Mesendoderm (in vitro differentiated cells): ENCODE data around the gene ACTN2.
A peak's percentile ranks its signal among the peaks of the same experiment; 100 is the strongest.

Experiments
- DNase-seq: peaks from one replicate; pipeline ENCODE4 v3.0.0; 2013
- H2AK5ac ChIP-seq: 2 replicates; pipeline ENCODE4 v1.6.1; 2013; ENCODE audit warnings: low read length, inconsistent platforms
- H2BK120ac ChIP-seq: 2 replicates; pipeline ENCODE4 v1.6.1; 2013; ENCODE audit warnings: low read depth, mild to moderate bottlenecking, low read length, moderate library complexity, mixed read lengths
- H2BK15ac ChIP-seq: replicated peaks from 2 replicates; pipeline ENCODE4 v1.6.1; 2013; ENCODE audit warnings: low read depth, mild to moderate bottlenecking, moderate library complexity
- H2BK5ac ChIP-seq: 2 replicates; pipeline ENCODE4 v1.6.1; 2013; ENCODE audit warnings: low read length, inconsistent platforms
- H3K18ac ChIP-seq: 2 replicates; pipeline ENCODE4 v1.6.1; 2013; ENCODE audit warnings: mild to moderate bottlenecking, low read length, mixed read lengths
- H3K23ac ChIP-seq: one replicate; pipeline ENCODE4 v1.6.1; 2013; ENCODE audit warnings: low read length
- H3K27ac ChIP-seq: 2 replicates; pipeline ENCODE4 v1.5.1; 2013; ENCODE audit warnings: low read depth, mild to moderate bottlenecking, inconsistent platforms, low read length, moderate library complexity
- H3K27me3 ChIP-seq: 2 replicates; pipeline ENCODE4 v1.6.1; 2013; ENCODE audit warnings: low read length, control low read depth, mild to moderate bottlenecking, inconsistent platforms; ENCODE audit not compliant: insufficient read depth, poor library complexity
- H3K36me3 ChIP-seq: 2 replicates; pipeline ENCODE4 v1.6.1; 2013; ENCODE audit warnings: low read length, inconsistent platforms; ENCODE audit not compliant: control insufficient read depth, insufficient read depth
- H3K4ac ChIP-seq: one replicate; pipeline ENCODE4 v1.6.1; 2013; ENCODE audit warnings: low read depth, mild to moderate bottlenecking, low read length, moderate library complexity
- H3K4me1 ChIP-seq: 2 replicates; pipeline ENCODE4 v1.6.1; 2013; ENCODE audit warnings: low read depth, low read length, inconsistent platforms; ENCODE audit not compliant: control insufficient read depth
- H3K4me2 ChIP-seq: 2 replicates; pipeline ENCODE4 v1.6.1; 2013; ENCODE audit warnings: low read length
- H3K4me3 ChIP-seq: 2 replicates; pipeline ENCODE4 v1.5.1; 2013; ENCODE audit warnings: mild to moderate bottlenecking, low read length
- H3K56ac ChIP-seq: one replicate; pipeline ENCODE4 v1.6.1; 2013; ENCODE audit warnings: low read length
- H3K79me1 ChIP-seq: 2 replicates; pipeline ENCODE4 v1.6.1; 2013; ENCODE audit warnings: low read length, inconsistent platforms
- H3K79me2 ChIP-seq: 2 replicates; pipeline ENCODE4 v1.6.1; 2013; ENCODE audit warnings: mild to moderate bottlenecking, low read length; ENCODE audit not compliant: control insufficient read depth, insufficient read depth
- H3K9ac ChIP-seq: 2 replicates; pipeline ENCODE4 v1.6.1; 2013; ENCODE audit warnings: low read length, inconsistent platforms
- H4K5ac ChIP-seq: one replicate; pipeline ENCODE4 v1.6.1; 2013; ENCODE audit warnings: low read length
- H4K8ac ChIP-seq: one replicate; pipeline ENCODE4 v1.6.1; 2013; ENCODE audit warnings: low read depth, mild to moderate bottlenecking, control low read depth, low read length, moderate library complexity
- WGBS: extraction: QIAGEN DNeasy Blood & Tissue Kit; methylation state at CpG from one replicate; pipeline ENCODE4 v1.1.7; 2013; ENCODE audit warnings: low lambda C conversion rate, missing lambda C conversion rate; ENCODE audit not compliant: insufficient coverage; ENCODE audit errors: extremely low coverage; 5-methylcytosine and 5-hydroxymethylcytosine counted together

ACTN2 gene

DNA sequence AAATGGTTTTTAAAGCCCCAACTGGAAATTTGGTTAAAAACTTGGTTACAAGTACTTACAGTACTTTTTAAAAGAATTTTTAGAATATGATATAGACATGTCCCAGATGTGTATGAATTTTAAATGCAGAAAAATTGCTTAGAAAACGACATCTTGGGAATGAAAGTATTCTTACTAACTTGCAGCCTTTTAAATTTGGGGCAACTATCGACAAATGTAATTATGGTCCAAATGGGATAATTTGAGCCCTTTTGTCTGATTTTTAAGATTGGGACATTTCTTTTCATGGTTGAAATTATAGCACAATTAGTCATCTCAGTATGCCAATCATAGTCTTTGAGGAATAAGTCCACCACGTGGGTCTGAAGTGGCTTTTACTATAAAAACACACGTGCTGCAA lies 65.6 kb downstream of the ACTN2 start:
- Histone ChIP-seq H4K8ac (no peak overlapping the region), H3K36me3 (no peaks in the 10 kb centered on the region), H3K27me3 (no peaks in the 10 kb centered on the region), H2AK5ac (no peak overlapping the region), H3K4me1 (no peaks in the 10 kb centered on the region), H3K27ac (no peak overlapping the region), H2BK120ac (no peak overlapping the region), H3K79me2 (no peaks in the 10 kb centered on the region), H4K5ac (no peak overlapping the region), H3K79me1 (no peaks in the 10 kb centered on the region), H3K18ac (no peak overlapping the region), H2BK15ac (no peak overlapping the region), H3K4ac (no peak overlapping the region), H3K4me2 (no peak overlapping the region), H3K9ac (no peak overlapping the region), H3K56ac (no peak overlapping the region), H3K23ac (no peak overlapping the region), H3K4me3 (no peak overlapping the region), H2BK5ac (no peak overlapping the region)
- DNase-seq: no peak
- whole genome bisulfite sequencing: no CpG with 5 or more reads among the region's 4 CpGs

DNA sequence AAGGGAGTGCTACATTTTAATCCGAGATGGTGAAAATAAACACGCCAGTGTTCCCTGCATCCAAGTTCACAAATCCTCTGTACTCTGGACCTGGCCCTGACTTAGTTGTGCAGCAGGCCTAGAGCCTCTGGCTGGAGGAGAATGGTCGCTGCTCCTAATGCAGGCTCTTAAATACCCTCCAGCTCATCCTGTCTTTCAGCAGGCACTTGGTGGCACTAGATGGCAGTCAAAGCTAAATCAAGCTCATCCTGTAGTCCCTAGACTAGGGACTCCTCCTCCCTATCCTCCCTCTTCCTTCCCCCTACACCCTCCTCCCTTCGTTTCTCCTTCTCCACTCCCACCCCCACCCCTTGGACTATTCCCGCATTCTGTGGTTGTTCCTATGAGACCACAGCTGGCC lies 67.2 kb downstream of the ACTN2 start:
- Histone ChIP-seq H4K8ac (no peak overlapping the region), H3K4me2 (no peak overlapping the region), H3K79me1 (no peaks in the 10 kb centered on the region), H3K4me3 (no peak overlapping the region), H3K4ac (no peak overlapping the region), H3K27me3 (no peaks in the 10 kb centered on the region), H3K18ac (no peak overlapping the region), H2BK15ac (no peak overlapping the region), H2BK120ac (no peak overlapping the region), H2BK5ac (no peak overlapping the region), H3K36me3 (no peaks in the 10 kb centered on the region), H3K23ac (no peak overlapping the region), H3K4me1 (no peaks in the 10 kb centered on the region), H3K27ac (no peak overlapping the region), H3K56ac (no peak overlapping the region), H4K5ac (no peak overlapping the region), H3K9ac (no peak overlapping the region), H2AK5ac (no peak overlapping the region), H3K79me2 (no peaks in the 10 kb centered on the region)
- WGBS: no CpG with 5 or more reads among the region's 5 CpGs
- peak; percentile 93 for DNase-seq

DNA sequence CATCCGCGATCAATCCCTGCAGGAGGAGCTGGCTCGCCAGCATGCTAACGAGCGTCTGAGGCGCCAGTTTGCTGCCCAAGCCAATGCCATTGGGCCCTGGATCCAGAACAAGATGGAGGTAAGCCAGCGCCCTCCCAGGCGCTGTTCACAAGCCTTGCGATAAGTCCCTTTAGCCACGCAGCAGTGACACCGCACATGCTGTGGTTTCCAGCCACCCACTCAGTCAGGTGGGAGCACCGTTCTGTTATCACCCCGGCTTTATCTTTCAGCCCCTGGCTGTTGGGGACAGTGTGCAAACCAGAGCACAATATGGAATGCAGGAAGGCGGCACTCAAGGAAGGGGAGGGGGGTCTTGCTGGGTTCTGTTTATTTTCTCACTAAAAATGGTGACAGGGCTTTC lies 67.7 kb downstream of the ACTN2 start:
- Histone ChIP-seq H2AK5ac (no peak overlapping the region), H4K5ac (no peak overlapping the region), H3K56ac (peak overlapping the region; percentile 15), H3K4me2 (no peak overlapping the region), H3K4me3 (no peak overlapping the region), H3K4me1 (no peaks in the 10 kb centered on the region), H3K18ac (no peak overlapping the region), H2BK120ac (no peak overlapping the region), H3K79me1 (no peaks in the 10 kb centered on the region), H3K4ac (no peak overlapping the region), H3K27ac (no peak overlapping the region), H3K36me3 (no peaks in the 10 kb centered on the region), H4K8ac (no peak overlapping the region), H3K23ac (no peak overlapping the region), H3K27me3 (no peaks in the 10 kb centered on the region), H2BK15ac (no peak overlapping the region), H2BK5ac (no peak overlapping the region), H3K79me2 (no peaks in the 10 kb centered on the region), H3K9ac (no peak overlapping the region)
- no CpG with 5 or more reads among the region's 14 CpGs for WGBS
- DNase-seq: no peak

DNA sequence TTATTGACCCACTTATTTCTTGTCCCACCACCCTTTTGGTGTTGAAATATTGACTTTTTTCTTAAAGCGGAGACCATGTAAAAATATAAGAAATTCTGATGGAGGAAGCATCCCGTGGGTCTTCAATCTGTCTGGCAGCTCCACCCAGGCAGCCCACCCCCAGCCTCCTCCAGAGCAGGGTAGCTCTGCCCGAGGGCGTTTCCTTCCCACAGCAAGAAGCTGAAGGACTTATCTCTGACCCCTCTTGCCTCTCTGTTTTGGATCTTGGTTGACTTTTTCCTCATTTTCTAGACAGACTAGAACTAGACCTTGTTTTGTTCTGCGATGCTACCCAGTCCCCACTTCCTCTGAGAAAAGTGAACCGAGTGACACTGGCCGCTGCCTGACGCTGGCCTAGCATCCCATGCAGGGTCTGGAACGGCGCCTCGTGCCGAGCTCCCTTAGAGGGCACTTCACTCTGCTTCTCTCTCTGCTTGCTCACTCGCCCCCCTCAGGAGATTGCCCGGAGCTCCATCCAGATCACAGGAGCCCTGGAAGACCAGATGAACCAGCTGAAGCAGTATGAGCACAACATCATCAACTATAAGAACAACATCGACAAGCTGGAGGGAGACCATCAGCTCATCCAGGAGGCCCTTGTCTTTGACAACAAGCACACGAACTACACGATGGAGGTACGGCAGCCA lies 68.4 kb downstream of the ACTN2 start:
- no peak overlapping the region for H2BK5ac ChIP-seq
- H3K18ac ChIP-seq: no peak overlapping the region
- no peak overlapping the region for H3K27ac ChIP-seq
- H3K9ac ChIP-seq: no peak overlapping the region
- H3K56ac ChIP-seq: no peak overlapping the region
- no peaks in the 10 kb centered on the region for H3K27me3 ChIP-seq
- no peak overlapping the region for H2BK120ac ChIP-seq
- no peaks in the 10 kb centered on the region for H3K4me1 ChIP-seq
- no peak overlapping the region for H4K5ac ChIP-seq
- no peak overlapping the region for H2AK5ac ChIP-seq
- DNase-seq: peak; percentile 22
- WGBS: no CpG with 5 or more reads among the region's 18 CpGs
- H4K8ac ChIP-seq: no peak overlapping the region
- no peak overlapping the region for H2BK15ac ChIP-seq
- no peak overlapping the region for H3K4ac ChIP-seq
- H3K79me2 ChIP-seq: no peaks in the 10 kb centered on the region
- no peak overlapping the region for H3K23ac ChIP-seq
- H3K79me1 ChIP-seq: no peaks in the 10 kb centered on the region
- no peak overlapping the region for H3K4me3 ChIP-seq
- H3K36me3 ChIP-seq: no peaks in the 10 kb centered on the region
- no peak overlapping the region for H3K4me2 ChIP-seq

DNA sequence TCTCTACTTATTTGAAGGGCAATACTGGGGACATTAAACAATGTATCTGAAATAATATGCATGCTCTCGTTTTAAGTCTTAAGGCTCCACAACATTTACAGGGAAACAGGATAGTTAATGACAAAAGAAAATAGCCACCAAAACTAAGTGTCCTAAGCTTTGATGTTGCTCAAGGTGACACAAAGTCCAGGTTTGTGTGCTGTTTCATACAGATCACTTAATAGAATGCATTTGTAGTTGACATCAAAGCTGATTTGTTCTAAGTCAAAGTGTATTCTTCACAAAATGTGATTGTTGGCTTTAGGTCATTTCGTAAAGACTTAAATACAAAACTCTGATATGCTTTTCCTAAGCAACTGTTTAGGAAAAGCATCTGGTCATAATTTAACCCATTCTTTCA lies 71.3 kb downstream of the ACTN2 start:
- Histone ChIP-seq H3K4me1 (no peaks in the 10 kb centered on the region), H4K8ac (no peak overlapping the region), H3K4me2 (no peak overlapping the region), H2BK15ac (no peak overlapping the region), H3K23ac (no peak overlapping the region), H2BK120ac (no peak overlapping the region), H4K5ac (no peak overlapping the region), H3K56ac (no peak overlapping the region), H3K79me1 (no peaks in the 10 kb centered on the region), H2BK5ac (no peak overlapping the region), H3K18ac (no peak overlapping the region), H3K4ac (no peak overlapping the region), H3K27me3 (no peaks in the 10 kb centered on the region), H3K79me2 (no peaks in the 10 kb centered on the region), H3K9ac (no peak overlapping the region), H3K36me3 (no peaks in the 10 kb centered on the region), H2AK5ac (no peak overlapping the region), H3K4me3 (no peak overlapping the region), H3K27ac (no peak overlapping the region)
- no CpG with 5 or more reads among the region's 2 CpGs for WGBS
- no peak for DNase-seq

DNA sequence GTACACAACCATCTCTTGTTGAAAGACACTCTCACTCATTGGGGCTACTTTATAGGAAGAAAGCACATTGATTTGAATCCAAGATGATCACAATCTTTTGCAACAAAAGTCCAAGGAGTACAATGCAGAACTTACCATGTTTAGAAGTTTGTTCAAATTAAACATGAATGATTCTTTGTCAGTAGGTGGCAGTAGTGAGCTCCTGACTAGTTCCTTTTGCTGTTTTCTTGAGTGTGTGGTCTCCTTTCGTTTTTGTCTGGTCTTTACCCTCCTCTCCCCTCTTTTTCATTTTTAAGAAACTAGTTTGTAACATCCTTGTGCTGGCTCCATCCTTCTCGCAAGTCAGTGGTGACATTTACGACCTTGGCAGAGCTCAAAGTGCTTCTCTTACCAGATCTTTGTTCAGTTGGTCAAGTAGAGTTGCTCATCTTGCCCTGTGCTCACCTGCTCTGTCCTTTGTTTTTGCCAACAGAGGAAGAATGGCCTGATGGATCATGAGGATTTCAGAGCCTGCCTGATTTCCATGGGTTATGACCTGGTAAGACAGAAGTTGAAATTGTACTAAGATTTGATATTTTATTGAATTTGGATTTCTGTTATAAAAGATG lies 73.1 kb downstream of the ACTN2 start:
- no peak overlapping the region for H2AK5ac ChIP-seq

More for the DNA sequence above, 73.1 kb downstream of the ACTN2 start:
- Histone ChIP-seq H3K23ac (no peak overlapping the region), H3K18ac (no peak overlapping the region), H2BK5ac (no peak overlapping the region), H2BK120ac (no peak overlapping the region), H3K4me1 (no peaks in the 10 kb centered on the region), H3K27ac (no peak overlapping the region), H3K27me3 (no peaks in the 10 kb centered on the region), H3K4me2 (no peak overlapping the region), H3K36me3 (no peaks in the 10 kb centered on the region), H3K4me3 (no peak overlapping the region), H4K8ac (no peak overlapping the region), H3K79me2 (no peaks in the 10 kb centered on the region), H2BK15ac (no peak overlapping the region), H3K9ac (no peak overlapping the region), H4K5ac (no peak overlapping the region), H3K79me1 (no peaks in the 10 kb centered on the region), H3K4ac (no peak overlapping the region), H3K56ac (peak overlapping the region; percentile 35)
- WGBS: no CpG with 5 or more reads among the region's 3 CpGs
- DNase-seq: peak; percentile 58
